CD4-positive, alpha-beta T cell (primary cell): ENCODE results near the gene SNX1. TPM values are rescaled to one million over a fixed set of nuclear protein-coding genes. Genes with fewer than 3 reads are reported as not detected.
A peak's percentile ranks its signal among the peaks of the same experiment; 100 is the strongest.

Experiments
- ATAC-seq: fragments of 200-7000 bp; cut with Tn5 transposase; one replicate; pipeline ENCODE4 v1.10.0; 2022; ENCODE audit warnings: mild to moderate bottlenecking; ENCODE audit not compliant: poor library complexity
- CTCF ChIA-PET: fragments of 350-600 bp; sonication (Branson Sonifier 250); formaldehyde crosslinking; loops from one replicate; lab custom pipeline; 2021; ENCODE audit warnings: antibody characterized with exemption, inconsistent platforms; lab: Charles Lee
- POLR2A ChIA-PET: fragments of 350-600 bp; sonication (Branson Sonifier 250); formaldehyde crosslinking; loops from one replicate; lab custom pipeline; 2021; ENCODE audit warnings: antibody characterized with exemption, inconsistent platforms; lab: Charles Lee
- DNase-seq, 14 experiments: peaks; one replicate each; pipeline ENCODE4 v3.0.0-alpha.2; 2013 to 2020; ENCODE audit warnings: mixed read lengths in 2 of 14
- H3K27ac ChIP-seq, 2 donors: one replicate each; pipeline versions ENCODE4 v1.5.1 to v1.7.0; 2013; ENCODE audit warnings: low read length in 2 of 2, low read depth in 1 of 2, mild to moderate bottlenecking in 1 of 2
- H3K27me3 ChIP-seq, 2 experiments: 1 replicate in 1 of 2; 2 replicates in 1 of 2; pipeline versions ENCODE4 v1.6.1 to v1.7.0; 2013; ENCODE audit warnings: low read length in 2 of 2, control low read depth in 1 of 2, mild to moderate bottlenecking in 1 of 2, moderate library complexity in 1 of 2; ENCODE audit not compliant: insufficient read depth in 2 of 2, control insufficient read depth in 1 of 2
- H3K36me3 ChIP-seq: one replicate; pipeline ENCODE4 v1.6.1; 2013; ENCODE audit warnings: low read length, control low read depth; ENCODE audit not compliant: insufficient read depth
- H3K4me1 ChIP-seq: one replicate; pipeline ENCODE4 v1.6.1; 2013; ENCODE audit warnings: low read length, control low read depth; ENCODE audit not compliant: insufficient read depth
- H3K4me3 ChIP-seq: one replicate; pipeline ENCODE4 v1.5.1; 2013; ENCODE audit warnings: mild to moderate bottlenecking, low read length, moderate library complexity
- H3K9me3 ChIP-seq, 2 experiments: 1 replicate in 1 of 2; 2 replicates in 1 of 2; pipeline versions ENCODE4 v1.6.1 to v1.7.0; 2013; ENCODE audit warnings: low read length in 2 of 2, mild to moderate bottlenecking in 2 of 2, control low read depth in 1 of 2, moderate library complexity in 1 of 2; ENCODE audit not compliant: control insufficient read depth in 1 of 2, insufficient read depth in 1 of 2
- H3K27ac Mint-ChIP-seq: one replicate; pipeline ENCODE4 v1.8.0; 2020; ENCODE audit warnings: mixed read lengths
- H3K27me3 Mint-ChIP-seq: one replicate; pipeline ENCODE4 v1.8.0; 2021; ENCODE audit warnings: mixed read lengths
- H3K36me3 Mint-ChIP-seq: one replicate; pipeline ENCODE4 v1.8.0; 2021; ENCODE audit warnings: low read depth, mixed read lengths
- H3K4me1 Mint-ChIP-seq: one replicate; pipeline ENCODE4 v1.8.0; 2021; ENCODE audit warnings: low read depth, mixed read lengths
- H3K4me3 Mint-ChIP-seq: one replicate; pipeline ENCODE4 v1.8.0; 2020; ENCODE audit warnings: mild to moderate bottlenecking, mixed read lengths
- H3K9me3 Mint-ChIP-seq: one replicate; pipeline ENCODE4 v1.8.0; 2020; ENCODE audit warnings: mixed read lengths
- intact Hi-C, 2 experiments: fragments of 100-400 bp; cut with DNase I in 1 of 2; cut with micrococcal nuclease in 1 of 2; formaldehyde crosslinking; loops; one replicate each; pipeline versions ENCODE4 v1.15.1 to v1.9.0; 2023 to 2025; cut with DNase I, micrococcal nuclease
- total RNA-seq, 174 experiments: library from RNA in 2 of 174; stranded (reverse) in 2 of 174; gene quantifications; one replicate each; pipeline ENCODE4 v1.2.3 and lab custom pipeline; 2021 to 2026
- TF ChIP-seq, protein P1 (sequence below): fragments of 200-600 bp; IDR thresholded peaks from one replicate; pipeline ENCODE4 v1.8.0; 2022; ENCODE audit warnings: antibody characterized with exemption, mild to moderate bottlenecking

The SNX1 gene
- total RNA-seq, 2 experiments from 2014 or later: 57.0 to 61.1 TPM

DNA sequence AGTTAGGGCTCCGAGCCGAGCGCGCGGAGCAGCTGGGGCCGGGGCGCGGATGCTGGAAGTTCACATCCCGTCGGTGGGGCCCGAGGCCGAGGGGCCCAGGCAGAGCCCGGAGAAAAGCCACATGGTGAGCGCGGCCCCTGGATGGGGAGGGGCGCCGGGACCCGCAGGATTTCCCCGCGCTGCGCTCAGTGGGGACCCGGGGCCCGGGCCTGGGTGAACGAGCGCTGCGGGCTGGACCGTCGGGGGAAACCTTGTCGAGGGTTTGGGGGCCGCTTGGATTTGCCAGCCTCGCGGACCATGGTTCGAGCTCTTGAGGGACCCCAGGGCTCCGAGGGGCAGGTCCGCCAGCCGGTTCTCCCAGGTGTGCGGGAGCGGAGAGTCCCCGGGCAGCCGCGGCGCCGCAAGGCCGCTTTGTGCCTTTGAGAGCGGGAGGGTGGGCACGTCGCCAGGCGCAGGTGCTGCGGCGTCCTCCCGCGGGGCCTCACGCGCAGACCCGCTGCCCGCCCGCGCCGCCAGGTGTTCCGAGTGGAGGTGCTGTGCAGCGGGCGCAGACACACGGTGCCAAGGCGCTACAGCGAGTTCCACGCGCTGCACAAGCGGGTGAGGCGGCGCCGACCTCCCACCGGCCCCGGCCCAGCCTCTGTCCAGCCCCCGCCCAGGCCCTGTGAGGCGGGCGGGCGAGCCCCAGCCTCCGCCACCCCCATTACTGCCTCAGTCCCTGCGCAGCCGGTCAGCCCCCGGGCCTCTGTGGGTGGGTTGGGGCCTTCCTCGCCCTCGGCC lies 56.1 kb downstream of the SNX1 start, which contains the start of gene SNX22:
Gene SNX22, plus strand, starts transcription at position 5 of the 780 bp plus-strand sequence. Its CDS starts 45 bp downstream, at position 50.
- Histone ChIP-seq H3K36me3 (peaks cover 28% of the 10 kb centered on the region), H3K9me3 (no peaks in the 10 kb centered on the region), H3K4me1 (peaks cover 36% of the 10 kb centered on the region), H3K27me3 (peaks cover 18% of the 10 kb centered on the region in 2 experiments), H3K4me3 (peak within 1 kb of the TSS; percentile 28), H3K27ac (no peak within 1 kb of the TSS)
- CTCF ChIA-PET: no interaction called here
- ATAC-seq: peak; percentile 22
- POLR2A ChIA-PET: interaction anchor here (1.4 to 2.9 kb wide), 2 partner anchors 12 to 18 kb away, joined by 5 to 48 read pairs; partner anchors contain the start of gene PPIB
- peak in 8 of 14 experiments; percentile 12 to 71 (median 27) for DNase-seq
- H3K36me3 Mint-ChIP-seq: peaks cover 32% of the 10 kb centered on the region
- peaks cover 32% of the 10 kb centered on the region for H3K4me1 Mint-ChIP-seq
- peaks cover 30% of the 10 kb centered on the region for H3K27me3 Mint-ChIP-seq
- TF ChIP-seq, protein P1, sequence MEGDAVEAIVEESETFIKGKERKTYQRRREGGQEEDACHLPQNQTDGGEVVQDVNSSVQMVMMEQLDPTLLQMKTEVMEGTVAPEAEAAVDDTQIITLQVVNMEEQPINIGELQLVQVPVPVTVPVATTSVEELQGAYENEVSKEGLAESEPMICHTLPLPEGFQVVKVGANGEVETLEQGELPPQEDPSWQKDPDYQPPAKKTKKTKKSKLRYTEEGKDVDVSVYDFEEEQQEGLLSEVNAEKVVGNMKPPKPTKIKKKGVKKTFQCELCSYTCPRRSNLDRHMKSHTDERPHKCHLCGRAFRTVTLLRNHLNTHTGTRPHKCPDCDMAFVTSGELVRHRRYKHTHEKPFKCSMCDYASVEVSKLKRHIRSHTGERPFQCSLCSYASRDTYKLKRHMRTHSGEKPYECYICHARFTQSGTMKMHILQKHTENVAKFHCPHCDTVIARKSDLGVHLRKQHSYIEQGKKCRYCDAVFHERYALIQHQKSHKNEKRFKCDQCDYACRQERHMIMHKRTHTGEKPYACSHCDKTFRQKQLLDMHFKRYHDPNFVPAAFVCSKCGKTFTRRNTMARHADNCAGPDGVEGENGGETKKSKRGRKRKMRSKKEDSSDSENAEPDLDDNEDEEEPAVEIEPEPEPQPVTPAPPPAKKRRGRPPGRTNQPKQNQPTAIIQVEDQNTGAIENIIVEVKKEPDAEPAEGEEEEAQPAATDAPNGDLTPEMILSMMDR: no peak
- peak within 1 kb of the TSS; percentile 84 for H3K4me3 Mint-ChIP-seq
- no peaks in the 10 kb centered on the region for H3K9me3 Mint-ChIP-seq
- intact Hi-C loops: loop anchor here in 1 of 2 experiments (5.0 kb wide), 1 partner anchor 55 kb away; the partner anchor contains the start of gene SNX1
- no peak within 1 kb of the TSS for H3K27ac Mint-ChIP-seq

DNA sequence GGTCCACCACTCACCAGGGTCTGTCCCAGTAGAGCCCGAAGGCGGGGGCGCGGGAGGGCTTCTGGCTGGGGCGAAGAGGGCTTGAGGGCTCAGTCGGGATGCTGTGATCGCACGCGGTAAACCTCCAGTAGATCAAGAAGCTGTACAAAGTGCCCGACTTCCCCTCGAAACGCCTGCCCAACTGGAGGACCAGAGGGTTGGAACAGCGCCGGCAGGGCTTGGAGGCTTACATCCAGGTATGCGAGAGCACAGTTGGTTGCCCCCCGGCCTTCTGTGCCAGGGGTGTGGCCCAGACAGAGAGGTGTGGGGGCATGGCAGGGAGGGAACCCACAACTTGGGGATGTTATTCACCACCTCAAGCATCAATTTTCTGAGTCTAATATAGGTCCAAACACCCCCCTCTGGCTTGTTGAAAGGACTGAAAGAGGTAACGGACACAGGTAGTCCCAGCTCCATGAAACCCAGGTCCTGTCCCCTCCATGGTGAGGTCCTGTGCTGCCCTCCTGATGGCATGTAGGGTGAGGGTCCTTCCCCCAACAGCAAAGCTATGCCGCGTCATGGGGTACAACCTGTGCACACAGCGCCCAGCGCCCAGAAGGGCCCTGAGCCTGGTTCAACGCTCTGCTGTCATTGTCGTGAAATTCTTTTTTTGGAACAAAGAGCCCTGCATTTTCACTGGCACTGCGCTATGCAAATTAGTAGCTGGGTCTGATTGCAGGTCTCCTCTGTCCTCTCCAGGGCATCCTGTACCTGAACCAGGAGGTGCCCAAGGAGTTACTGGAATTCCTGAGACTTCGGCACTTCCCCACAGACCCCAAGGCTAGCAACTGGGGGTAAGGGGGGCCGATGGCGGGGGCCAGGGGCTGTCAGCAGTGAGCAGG lies 57.0 kb downstream of the SNX1 start:
- Histone ChIP-seq H3K9me3 (no peaks in the 10 kb centered on the region), H3K27ac (no peak overlapping the region), H3K27me3 (peaks cover 18% of the 10 kb centered on the region in 2 experiments), H3K4me3 (peak overlapping the region; percentile 25), H3K36me3 (peaks cover 37% of the 10 kb centered on the region), H3K4me1 (peaks cover 36% of the 10 kb centered on the region)
- Mint-ChIP-seq H3K4me3 (peak overlapping the region; percentile 63), H3K27ac (no peak overlapping the region), H3K9me3 (no peaks in the 10 kb centered on the region), H3K27me3 (peaks cover 30% of the 10 kb centered on the region), H3K36me3 (peaks cover 41% of the 10 kb centered on the region), H3K4me1 (peaks cover 33% of the 10 kb centered on the region)
- intact Hi-C loops: loop anchor here in 1 of 2 experiments (5.0 kb wide), 1 partner anchor 55 kb away; the partner anchor contains the start of gene SNX1
- CTCF ChIA-PET: interaction anchor here (0.5 to 2.7 kb wide), 20 partner anchors 8 to 1109 kb away, joined by 3 to 26 read pairs (median 4); partner anchors contain the start of genes CIAO2A and PPIB
- TF ChIP-seq, protein P1: no peak
- DNase-seq: peak in 2 of 14 experiments; percentile 24 to 46
- no peak for ATAC-seq
- POLR2A ChIA-PET: interaction anchor here (0.6 to 2.9 kb wide), 8 partner anchors 8 to 235 kb away, joined by 3 to 48 read pairs (median 4); partner anchors contain the start of genes CIAO2A, PPIB, SNX1 and TRIP4
